GM19452 (cell line): ENCODE data around the gene ACAP1.
"Not testable (repeated sequence)": the region's sequence is repeated elsewhere in the genome, so short reads cannot be mapped to it uniquely, and the experiment has no call there.

Experiments
- ATAC-seq: cut with Tn5 transposase; IDR thresholded peaks from one replicate; pipeline ENCODE4 v1.9.1; 2021; ENCODE audit not compliant: unreplicated experiment

The ACAP1 gene

DNA sequence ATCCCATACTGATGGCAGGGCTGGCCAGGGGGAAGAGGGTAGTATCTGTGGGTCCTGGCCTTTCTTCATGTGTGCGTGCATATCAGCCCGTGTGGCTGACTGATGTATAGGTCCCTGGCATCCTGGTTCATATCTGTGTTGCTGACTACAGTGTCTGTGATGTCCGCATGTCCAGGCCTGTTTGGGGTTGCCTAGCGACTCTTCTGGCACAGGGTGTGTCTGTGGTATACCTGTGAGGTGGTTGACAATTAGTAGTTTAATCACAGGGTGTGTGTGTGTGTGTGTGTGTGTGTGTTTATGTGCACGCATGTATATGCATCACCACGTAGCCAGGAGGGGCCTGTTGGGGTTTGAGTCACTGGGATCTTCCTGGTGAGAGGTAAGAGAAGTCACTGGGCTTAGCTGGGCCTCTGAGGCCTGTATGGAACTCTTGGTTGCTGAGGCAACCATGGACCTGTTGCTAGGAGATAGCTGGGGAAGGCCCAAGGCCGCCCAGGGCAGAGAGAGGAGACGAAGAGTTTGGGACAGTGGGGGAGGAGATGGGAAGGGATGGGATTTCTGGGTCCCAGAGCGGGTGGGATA, 18.0 kb downstream of the ACAP1 start:
- ATAC-seq: no peak

DNA sequence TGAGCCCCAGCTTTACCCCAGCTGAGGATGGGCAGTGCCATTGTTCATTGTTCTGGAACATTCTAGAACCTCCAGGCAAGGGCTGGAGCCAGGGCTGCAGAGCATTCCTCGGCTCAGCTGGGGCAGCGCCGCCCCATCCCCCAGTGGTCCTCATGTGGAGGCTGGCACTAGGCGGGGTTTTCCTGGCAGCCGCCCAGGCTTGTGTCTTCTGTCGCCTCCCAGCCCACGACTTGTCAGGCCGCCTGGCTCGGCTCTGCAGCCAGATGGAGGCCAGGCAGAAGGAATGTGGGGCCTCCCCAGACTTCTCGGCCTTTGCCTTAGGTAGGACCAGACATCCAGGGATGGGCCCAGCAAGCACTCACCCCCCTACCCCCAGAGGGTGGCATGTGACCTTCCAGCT, 18.7 kb downstream of the ACAP1 start, which contains the start of gene TMEM95:
Gene TMEM95 (plus strand): TSS at position 104 of the 400 bp plus-strand sequence. CDS start 49 bp downstream, at position 153.
- ATAC-seq: no peak

DNA sequence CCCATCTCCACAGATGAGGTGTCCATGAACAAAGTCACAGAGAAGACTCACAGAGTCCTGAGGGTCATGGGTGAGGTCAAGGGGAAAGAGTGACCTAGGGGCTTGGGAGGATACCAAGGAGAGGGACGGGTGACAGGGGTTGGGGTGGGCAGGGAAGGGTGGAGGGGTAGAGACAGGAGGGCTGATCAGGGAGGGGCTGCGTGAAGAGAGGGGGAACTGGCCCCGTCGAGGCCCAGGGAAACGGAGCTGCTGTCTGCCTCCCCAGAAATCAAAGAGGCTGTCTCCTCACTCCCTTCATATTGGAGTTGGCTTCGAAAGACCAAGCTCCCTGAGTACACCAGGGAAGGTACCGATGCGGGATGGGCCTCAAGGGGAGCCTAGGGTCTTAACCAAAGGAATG, 19.2 kb downstream of the ACAP1 start:
- ATAC-seq: no peak

DNA sequence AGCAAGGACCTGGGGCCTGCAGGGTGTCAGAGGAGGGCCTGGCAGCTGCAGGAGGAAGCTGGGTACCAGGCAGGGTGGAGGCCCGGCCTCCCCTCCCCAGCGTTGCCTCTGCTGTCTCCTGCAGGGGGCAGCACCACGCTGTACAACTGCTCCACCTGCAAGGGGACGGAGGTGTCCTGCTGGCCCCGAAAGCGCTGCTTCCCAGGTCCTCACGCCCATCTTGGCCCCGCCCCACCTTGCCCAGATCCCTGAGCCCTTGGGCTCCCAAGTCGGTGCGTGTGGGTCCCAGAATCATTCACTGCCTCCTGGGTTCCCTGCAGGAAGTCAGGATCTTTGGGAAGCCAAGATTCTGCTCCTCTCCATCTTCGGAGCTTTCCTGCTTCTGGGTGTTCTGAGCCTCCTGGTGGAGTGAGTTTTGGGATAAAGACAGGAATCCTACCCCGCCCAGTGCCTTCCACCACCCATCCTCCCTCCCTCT, 19.8 kb downstream of the ACAP1 start:
- no peak for ATAC-seq

DNA sequence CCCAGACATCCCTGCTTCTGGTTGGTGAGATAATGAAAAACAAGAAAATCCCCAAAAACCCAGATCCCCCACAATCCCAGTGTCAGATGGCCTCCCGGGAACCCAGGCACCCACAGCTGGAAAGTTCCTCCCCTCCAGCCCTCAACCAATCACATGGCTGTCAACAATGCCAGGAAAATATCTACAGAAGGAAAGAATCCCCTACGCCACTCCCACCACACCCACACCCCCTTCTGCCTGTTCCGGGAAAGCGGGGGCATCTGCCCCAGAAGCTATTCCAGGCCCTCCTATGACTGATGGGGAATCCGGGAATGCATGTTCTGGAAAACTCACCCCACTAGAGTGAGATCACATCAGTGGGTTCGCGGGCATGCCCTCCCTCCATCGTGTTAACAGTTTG, 20.4 kb downstream of the ACAP1 start:
- no peak for ATAC-seq

DNA sequence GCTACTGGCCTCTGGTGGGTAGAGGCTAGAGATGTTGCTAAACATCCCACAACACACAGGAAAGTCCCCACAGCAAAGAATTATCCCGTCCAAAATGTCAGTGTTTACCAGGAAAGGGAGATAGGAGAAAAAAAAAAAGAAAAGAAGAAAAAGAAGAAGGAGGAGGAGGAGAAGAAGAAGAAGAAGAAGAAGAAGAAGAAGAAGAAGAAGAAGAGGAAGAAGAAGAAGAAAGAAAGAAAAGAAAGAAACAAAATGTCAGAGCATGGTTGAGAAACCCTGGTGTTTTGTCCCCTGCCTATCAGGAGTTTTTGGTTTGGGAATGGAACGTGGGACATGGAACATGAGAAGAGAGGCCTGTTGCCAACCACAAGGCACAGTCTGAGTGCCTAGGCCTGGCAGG, 21.1 kb downstream of the ACAP1 start:
- no peak for ATAC-seq

DNA sequence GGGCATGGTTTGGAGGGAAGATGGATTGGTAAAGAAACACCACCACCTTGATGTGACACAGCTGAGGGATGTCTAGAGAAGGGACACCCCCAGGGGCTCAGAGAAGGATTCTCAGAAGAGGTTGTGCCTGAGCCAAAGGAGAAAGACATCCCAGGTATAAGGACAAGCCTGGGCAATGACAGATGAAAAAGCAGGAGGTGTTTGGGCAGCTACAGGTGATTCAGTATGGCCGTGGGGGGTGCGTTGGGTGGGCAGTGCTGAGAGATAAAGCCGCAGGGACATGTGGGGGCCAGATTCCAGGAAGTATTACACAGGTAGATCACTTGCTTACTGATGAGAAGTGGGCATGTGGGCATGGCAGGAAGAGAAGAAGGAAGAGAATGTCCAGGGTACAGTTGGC, 25.6 kb downstream of the ACAP1 start:
- ATAC-seq: no peak

DNA sequence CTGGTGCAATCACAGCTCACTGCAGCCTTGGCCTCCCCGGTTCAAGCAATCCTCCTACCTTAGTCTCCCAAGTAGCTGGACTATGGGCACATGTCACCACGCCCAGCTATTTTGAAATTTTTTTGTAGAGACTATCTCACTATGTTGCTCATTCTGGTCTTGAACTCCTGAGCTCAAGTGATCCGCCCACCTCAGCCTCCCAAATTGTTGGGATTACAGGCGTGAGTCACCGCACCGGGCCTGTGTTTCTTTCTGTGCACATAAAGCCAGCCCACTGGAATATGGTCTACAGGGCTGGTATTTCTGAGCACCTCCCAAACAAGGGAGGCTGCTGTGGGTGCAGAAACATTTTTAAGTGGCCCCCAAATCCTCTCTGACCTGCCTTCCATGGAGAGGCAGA, 27.0 kb downstream of the ACAP1 start:
- no peak for ATAC-seq

DNA sequence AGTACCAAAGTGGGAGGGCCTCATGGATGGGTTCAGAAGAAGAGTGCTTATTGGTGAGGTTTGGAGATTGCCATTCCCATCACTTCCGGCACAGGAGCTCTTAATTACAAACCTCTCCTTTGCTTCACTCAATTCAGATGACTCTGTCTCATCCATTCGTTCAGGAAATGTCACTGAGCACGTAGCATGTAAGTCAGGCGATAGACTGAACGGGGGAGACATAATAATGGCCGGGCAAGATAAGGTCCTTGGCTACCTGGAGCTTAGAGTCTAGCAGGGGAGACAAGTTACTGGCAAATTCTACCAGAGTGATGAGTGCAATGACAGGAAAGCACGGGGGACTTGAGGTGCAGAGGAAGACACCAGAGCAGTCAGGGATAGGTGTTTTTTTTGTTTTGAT, 29.6 kb downstream of the ACAP1 start:
- not testable (repeated sequence) for ATAC-seq

DNA sequence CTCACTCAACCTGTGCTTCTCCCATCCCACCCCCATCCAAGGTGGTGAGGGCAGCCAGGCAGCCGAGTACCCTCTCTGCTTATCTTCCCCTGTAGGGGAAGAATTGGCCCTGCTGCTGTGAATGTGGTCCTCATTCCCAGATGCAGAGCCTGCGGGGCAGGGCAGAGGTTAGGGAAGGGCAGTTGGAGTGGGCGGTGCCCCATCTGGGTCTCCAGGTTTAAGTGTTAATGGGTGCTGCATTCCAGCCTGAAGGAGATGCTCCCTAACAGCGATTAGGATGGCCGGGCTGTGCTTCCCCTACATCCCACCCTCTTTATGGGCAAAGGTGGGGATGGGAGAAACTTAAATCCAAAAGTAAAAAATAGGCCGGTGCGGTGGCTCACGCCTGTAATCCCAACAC, 30.8 kb downstream of the ACAP1 start:
- no peak for ATAC-seq

DNA sequence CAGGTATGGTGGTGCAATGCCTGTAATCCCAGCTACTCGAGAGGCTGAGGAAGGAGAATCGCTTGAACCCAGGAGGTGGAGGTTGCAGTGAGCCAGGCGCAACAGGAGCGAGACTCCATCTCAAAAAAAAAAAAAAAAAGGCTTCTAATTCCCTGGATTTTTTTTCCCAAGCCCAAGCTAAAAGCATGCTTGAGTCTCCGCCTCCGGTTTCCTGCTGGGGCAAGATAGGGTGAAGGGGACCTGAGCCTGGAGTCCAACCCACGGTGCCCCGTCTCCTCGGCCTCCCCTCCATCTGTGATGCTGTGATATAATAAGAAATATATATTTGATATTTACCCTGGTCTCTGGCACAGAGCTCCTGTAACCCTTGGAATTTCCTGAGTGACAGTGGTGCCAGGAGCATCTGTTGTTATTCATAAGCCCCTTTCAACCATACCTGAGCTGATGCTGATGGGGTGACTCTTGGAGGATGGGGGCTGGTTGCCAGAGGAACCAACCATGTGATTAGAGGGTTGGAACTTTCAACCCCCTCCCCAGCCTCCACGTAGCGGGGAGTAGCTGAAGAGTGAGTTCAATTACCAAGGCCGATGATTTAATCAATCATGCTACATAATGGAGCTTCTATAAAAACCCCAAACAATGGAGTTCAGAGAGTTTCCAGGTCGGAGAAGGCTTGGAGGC, 31.7 kb downstream of the ACAP1 start:
- ATAC-seq: no peak

DNA sequence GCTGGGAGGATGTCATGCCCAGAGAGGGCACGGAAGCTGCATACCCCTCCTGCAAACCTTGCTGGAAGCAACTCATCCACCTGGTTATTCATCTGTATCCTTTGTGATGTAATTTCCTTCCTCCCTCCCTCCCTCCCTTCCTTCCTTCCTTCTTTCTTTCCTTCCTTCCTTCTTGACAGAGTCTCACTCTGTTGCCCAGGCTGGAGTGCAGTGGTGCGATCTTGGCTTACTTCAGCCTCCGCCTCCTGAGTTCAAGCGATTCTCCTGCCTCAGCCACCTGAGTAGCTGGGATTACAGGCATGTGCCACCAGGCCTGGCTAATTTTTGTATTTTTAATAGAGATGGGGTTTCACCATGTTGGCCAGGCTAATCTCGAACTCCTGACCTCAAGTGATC, 32.3 kb downstream of the ACAP1 start:
- ATAC-seq: not testable (repeated sequence)

DNA sequence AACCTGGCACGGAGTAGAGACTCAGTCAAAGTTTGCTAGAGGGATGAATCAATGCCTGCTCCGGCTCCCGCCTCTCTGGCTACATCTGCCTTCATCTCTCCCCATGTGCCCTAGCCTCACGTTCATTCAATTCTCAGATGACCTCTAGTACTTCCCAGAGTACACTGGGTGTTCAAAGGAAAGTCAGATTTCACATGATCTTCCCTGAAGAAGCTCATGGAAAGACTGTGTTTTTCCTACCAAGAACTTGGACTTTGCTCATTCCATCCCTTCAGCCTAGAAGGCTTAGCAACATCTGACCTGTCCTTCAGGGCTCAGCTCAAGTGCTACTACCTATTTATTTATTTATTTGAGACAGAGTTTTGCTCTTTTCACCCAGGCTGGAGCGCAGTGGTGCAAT, 33.5 kb downstream of the ACAP1 start:
- ATAC-seq: no peak

DNA sequence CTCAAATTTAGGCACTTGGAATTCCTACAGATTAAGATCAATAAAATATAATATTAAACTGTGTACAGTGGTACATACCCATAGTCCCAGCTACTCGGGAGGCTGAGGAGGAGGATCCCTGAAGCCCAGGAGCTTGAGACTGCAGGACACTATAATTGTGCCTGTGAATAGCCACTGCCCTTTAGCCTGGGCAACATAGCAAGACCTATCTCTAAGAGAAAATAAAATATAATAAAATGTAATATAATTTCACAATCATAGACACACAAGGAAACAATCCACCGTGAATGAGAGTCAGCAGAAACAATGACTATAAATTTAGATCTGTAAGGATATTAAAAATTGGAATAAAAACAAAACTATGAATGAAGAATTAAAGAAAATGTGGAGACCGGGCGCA, 34.5 kb downstream of the ACAP1 start:
- no peak for ATAC-seq

DNA sequence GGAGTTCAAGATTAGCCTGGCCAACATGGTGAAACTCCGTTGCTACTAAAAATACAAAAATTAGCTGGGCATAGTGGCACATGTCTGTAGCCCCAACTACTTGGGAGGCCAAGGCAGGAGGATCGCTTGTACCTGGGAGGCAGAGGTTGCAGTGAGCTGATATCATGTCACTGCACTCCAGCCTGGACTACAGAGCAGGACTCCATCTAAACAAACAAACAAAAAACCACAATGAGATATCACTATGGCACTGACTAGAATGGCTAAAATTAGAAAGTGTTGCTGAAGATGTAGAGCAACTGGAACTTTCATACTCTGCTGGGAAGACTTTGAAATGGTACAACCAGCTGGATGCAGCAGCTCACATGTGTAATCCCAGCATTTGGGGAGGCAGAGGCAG, 38.0 kb downstream of the ACAP1 start:
- ATAC-seq: no peak

DNA sequence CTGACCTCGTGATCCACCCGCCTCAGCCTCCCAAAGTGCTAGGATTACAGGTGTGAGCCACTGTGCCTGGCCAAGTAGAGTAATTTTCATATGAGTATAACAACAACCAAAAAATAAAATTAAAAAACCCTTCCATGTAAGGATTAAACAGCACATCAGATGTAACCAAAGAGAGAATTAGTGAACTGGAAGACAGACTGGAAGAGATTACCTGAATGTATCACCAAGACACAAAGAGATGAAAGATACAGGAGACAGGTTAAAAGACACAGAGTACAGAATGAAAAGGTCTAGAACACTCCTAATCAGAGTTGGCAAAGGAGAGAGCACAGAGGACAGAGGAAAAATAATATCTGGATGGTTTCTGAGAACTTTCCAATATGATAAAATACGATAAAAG, 42.8 kb downstream of the ACAP1 start:
- ATAC-seq: no peak

DNA sequence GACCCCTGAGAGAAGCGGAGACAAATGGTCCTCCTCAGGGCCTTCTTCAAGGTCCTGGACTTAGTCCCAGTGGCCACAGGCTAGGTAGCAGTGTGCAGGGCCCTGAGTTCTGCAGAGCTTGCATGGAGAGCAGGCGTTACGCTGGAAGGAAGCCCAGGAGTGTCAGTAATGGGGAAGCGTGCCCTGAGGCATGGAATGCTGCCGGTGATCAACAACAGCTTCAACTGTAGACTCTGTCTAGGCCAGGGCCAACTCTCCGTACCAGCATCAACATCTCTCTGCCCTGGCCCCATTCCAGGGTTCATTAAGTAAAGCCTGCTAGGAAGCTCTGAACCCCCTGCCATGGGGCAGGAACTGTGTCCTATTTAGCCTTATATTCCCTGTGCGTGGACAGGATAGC, 44.0 kb downstream of the ACAP1 start:
- ATAC-seq: no peak

DNA sequence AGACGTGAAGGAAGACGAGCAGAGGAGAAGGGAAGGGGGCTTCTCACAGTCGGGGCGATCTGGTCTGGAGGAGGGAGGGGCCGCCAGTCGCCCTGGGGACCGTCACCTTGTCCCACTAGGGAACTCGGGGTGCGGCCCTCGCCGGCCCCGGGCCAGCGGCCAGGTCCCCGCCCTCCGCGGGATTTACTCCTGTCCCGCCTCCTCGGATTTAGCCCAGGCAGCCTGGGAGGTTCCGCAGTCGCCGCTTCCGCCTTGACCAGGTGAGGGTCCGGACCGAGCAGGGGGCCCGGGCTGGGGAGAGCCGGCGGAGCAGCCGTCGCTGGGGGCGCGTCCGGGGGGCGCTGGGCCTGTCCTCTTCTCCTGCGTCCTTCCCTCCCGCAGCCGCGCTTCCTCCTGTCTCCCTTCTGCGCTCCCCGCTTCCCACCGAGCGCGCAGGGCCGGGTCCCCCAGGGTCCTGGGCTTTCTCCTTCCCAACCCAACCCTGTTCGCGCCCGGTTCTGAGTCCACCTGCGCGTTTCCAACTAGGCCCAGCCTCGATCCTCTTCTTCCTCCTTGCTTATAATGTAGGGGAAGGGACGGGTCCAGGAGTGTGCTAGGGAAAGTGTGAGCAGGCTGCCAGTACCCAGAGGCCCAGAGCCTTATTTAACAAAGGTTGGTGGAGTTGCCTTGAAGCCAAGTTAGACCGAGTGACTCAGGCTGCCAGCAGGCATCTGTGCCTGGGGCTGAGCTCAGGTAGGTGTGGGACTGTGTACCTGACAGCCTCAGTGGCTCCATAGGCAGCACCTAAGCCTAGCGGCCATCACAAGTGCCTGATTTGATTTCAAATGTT, 44.7 kb downstream of the ACAP1 start, which contains the start of gene TNK1:
Gene TNK1 (plus strand): TSS at position 235 of the 829 bp plus-strand sequence. CDS start 1,838 bp downstream, outside the sequence.
- no peak for ATAC-seq

DNA sequence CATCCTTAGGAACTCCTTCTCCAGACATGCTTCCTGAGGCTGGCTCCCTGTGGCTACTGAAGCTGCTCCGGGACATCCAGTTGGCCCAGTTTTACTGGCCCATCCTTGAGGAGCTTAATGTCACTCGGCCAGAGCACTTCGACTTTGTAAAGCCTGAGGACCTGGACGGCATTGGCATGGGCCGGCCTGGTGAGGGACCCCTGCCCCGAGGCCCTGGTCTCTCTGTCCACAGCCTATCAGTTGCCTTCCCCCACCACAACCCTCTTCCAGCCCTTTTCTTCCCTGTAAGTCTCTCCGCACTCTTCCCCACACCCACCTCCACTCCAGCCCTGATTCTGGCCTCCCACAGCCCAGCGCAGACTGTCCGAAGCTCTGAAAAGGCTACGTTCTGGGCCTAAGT, 46.6 kb downstream of the ACAP1 start:
- ATAC-seq: no peak

DNA sequence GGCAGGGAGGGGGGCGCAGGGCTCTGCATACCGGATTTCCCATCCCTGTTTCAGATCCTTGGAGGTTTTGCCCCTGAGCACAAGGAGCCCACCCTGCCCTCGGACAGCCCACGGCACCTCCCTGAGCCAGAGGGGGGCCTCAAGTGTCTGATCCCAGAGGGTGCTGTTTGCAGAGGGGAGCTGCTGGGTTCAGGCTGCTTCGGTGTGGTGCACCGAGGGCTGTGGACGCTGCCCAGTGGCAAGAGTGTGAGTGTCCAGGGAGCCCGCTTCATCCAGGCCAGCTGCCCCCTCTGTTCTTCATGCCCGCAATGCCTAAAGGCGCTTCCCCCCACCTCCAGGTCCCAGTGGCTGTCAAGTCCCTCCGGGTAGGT, 47.0 kb downstream of the ACAP1 start:
- no peak for ATAC-seq

DNA sequence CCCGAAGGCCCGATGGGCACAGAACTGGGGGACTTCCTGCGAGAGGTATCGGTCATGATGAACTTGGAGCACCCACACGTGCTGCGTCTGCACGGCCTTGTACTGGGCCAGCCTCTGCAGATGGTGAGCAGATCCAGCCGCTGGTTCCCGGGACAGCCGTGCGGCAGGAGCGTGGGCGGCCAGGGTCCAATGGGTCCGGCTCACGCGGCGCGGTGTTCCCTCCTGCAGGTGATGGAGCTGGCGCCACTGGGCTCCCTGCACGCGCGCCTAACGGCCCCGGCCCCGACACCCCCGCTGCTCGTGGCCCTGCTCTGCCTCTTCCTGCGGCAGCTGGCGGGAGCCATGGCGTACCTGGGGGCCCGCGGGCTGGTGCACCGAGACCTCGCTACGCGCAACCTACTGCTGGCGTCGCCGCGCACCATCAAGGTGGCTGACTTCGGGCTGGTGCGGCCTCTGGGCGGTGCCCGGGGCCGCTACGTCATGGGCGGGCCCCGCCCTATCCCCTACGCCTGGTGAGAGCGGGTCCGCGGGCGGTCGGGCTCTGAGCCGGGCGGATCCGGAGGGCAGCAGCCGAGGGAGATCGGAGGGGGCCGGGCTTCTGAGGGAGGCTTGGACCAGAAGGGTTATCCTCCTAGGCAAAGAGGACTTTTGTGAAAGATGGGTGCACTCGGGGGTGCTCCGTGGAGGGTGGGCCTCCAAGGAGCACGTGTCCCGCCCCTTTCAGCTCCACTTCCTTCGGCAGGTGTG, 47.6 kb downstream of the ACAP1 start:
- no peak for ATAC-seq
